Spleen (tissue), 11 donors: ENCODE data around the gene IGFBP7. TPM values are rescaled to one million over a fixed set of nuclear protein-coding genes. Genes with fewer than 3 reads are reported as not detected.

ENCODE experiments used
- DNase-seq: peaks from one replicate; pipeline ENCODE4 v3.0.0-alpha.2; 2020
- H3K27ac ChIP-seq, 8 donors: fragments of 200-600 bp; sonication (generic) in 7 of 8; 1 replicate in 4 of 8; 2 replicates in 4 of 8; pipeline versions ENCODE4 v1.5.0 to v1.8.0; 2016 to 2021; ENCODE audit warnings: inconsistent platforms in 4 of 8, mild to moderate bottlenecking in 4 of 8, moderate library complexity in 1 of 8
- H3K27me3 ChIP-seq, 7 donors: fragments of 200-600 bp; sonication (generic) in 6 of 7; replicated peaks in 1 of 7; 1 replicate in 4 of 7; 2 replicates in 3 of 7; pipeline versions ENCODE4 v1.5.0 to v1.8.0; 2016 to 2021; ENCODE audit warnings: inconsistent platforms in 3 of 7, mild to moderate bottlenecking in 1 of 7
- H3K36me3 ChIP-seq, 6 donors: fragments of 200-600 bp; sonication (generic) in 5 of 6; 1 replicate in 4 of 6; 2 replicates in 2 of 6; pipeline versions ENCODE4 v1.5.0 to v1.8.0; 2016 to 2021; ENCODE audit warnings: inconsistent platforms in 2 of 6
- H3K4me1 ChIP-seq, 6 donors: fragments of 200-600 bp; sonication (generic) in 5 of 6; 1 replicate in 3 of 6; 2 replicates in 3 of 6; pipeline versions ENCODE4 v1.5.0 to v1.8.0; 2016 to 2021; ENCODE audit warnings: inconsistent platforms in 3 of 6
- H3K4me3 ChIP-seq, 8 donors: fragments of 200-600 bp; sonication (generic) in 7 of 8; 1 replicate in 4 of 8; 2 replicates in 4 of 8; pipeline versions ENCODE4 v1.5.0 to v1.8.0; 2016 to 2021; ENCODE audit warnings: inconsistent platforms in 4 of 8, mild to moderate bottlenecking in 4 of 8, moderate library complexity in 2 of 8
- H3K9me3 ChIP-seq, 8 donors: fragments of 200-600 bp; sonication (generic) in 7 of 8; 1 replicate in 4 of 8; 2 replicates in 4 of 8; pipeline versions ENCODE4 v1.5.0 to v1.8.0; 2016 to 2021; ENCODE audit warnings: inconsistent platforms in 4 of 8
- CTCF ChIP-seq, 11 experiments: fragments of 200-600 bp in 7 of 11; fragments of 450-650 bp in 4 of 11; sonication (generic) in 4 of 11; IDR thresholded peaks in 8 of 11; conservative IDR thresholded peaks in 3 of 11; 1 replicate in 7 of 11; 2 replicates in 4 of 11; pipeline versions ENCODE4 v1.4.0 to v1.8.0; 2016 to 2021; ENCODE audit warnings: antibody characterized with exemption in 11 of 11, inconsistent platforms in 4 of 11, mild to moderate bottlenecking in 1 of 11
- POLR2A ChIP-seq, 3 donors: fragments of 450-650 bp; IDR thresholded peaks; one replicate each; pipeline ENCODE4 v1.5.1; 2017; ENCODE audit warnings: antibody characterized with exemption in 3 of 3, mild to moderate bottlenecking in 1 of 3
- POLR2AphosphoS5 ChIP-seq, 3 donors: sonication (generic); formaldehyde crosslinking; IDR thresholded peaks; one replicate each; pipeline ENCODE4 v1.5.1; 2017; ENCODE audit warnings: antibody characterized with exemption in 3 of 3
- WGBS, 5 donors: extraction: QIAGEN DNeasy Blood & Tissue Kit in 3 of 5; methylation state at CpG; one replicate each; pipeline versions ENCODE4 v1.1.5 to v1.1.7; 2013 to 2018; 5-methylcytosine and 5-hydroxymethylcytosine counted together
- intact Hi-C: fragments of 100-400 bp; cut with DNase I; formaldehyde crosslinking; loops from one replicate; pipeline ENCODE4 v1.15.0; 2023; ENCODE audit warnings: low total_unique reads
- polyA plus RNA-seq, 3 donors: library from polyadenylated mRNA; stranded (reverse); fragments of 200-250 nt; gene quantifications; one replicate each; pipeline ENCODE4 v1.2.1, GENCODE V29; 2013
- total RNA-seq, 7 donors: library from RNA; depleted of rRNA in 3 of 7; stranded (reverse); fragments of >200 nt in 3 of 7; fragmentation: NEBNext Ultra II Directional in 4 of 7; extraction: Animal tissue kit (Norgen Biotek cat#: 25700) in 4 of 7; gene quantifications; one replicate each; pipeline versions ENCODE4 v1.1.0 to v1.2.1, GENCODE V29; 2016 to 2021
- donor health status: healthy with polysubstance abuse.
- donor health status: DM: no; HTN: no; CAD: no; lungs with moderate emphysema.
- donor health status: DM: no; HTN: no; CAD: no.
- donor health status: Bipolar disorder and iron deficiency.
- donor health status: healthy.
- donor health status: DM: no; HTN: no; CAD: no.
- donor health status: DM: yes; HTN: yes; CAD: no.

The IGFBP7 gene
- total and polyA plus RNA-seq, 10 donors, result 127 to 947 (median 578) TPM

- intact Hi-C loops, result no loop called here
- H3K4me3 ChIP-seq, result no peak overlapping the region
- H3K27ac ChIP-seq, result no peak overlapping the region
- TF ChIP-seq POLR2A (IDR thresholded peaks at IDR 0.05) (no peak), POLR2AphosphoS5 (IDR thresholded peaks at IDR 0.05) (no peak), CTCF (IDR thresholded peaks at IDR 0.05 in 8 of 11, conservative IDR thresholded peaks at IDR 0.05 in 3 of 11) (no peak)
- H3K27me3 ChIP-seq, result no peaks in the 10 kb centered on the region
- peaks cover 0 to 23% (median 17%) of the 10 kb centered on the region in 8 donors for H3K9me3 ChIP-seq
- H3K4me1 ChIP-seq, result no peaks in the 10 kb centered on the region
- DNase-seq, result no peak
- no peaks in the 10 kb centered on the region for H3K36me3 ChIP-seq
Measured at GRCh38 chr4:57125996-57126395, 15.8 kb upstream of the IGFBP7 start.

GRCh38 chr4:57124145-57124544 lies 14.0 kb upstream of the IGFBP7 start:
- H3K36me3 ChIP-seq, result no peaks in the 10 kb centered on the region
- intact Hi-C loops, result no loop called here
- H3K27me3 ChIP-seq, result no peaks in the 10 kb centered on the region
- H3K9me3 ChIP-seq, result peaks cover 0 to 23% (median 17%) of the 10 kb centered on the region in 8 donors
- no peak overlapping the region for H3K27ac ChIP-seq
- no peak for TF ChIP-seq CTCF (IDR thresholded peaks at IDR 0.05 in 8 of 11, conservative IDR thresholded peaks at IDR 0.05 in 3 of 11)
- no peak for TF ChIP-seq POLR2AphosphoS5 (IDR thresholded peaks at IDR 0.05)
- TF ChIP-seq POLR2A (IDR thresholded peaks at IDR 0.05), result no peak
- no peak for DNase-seq
- no peak overlapping the region for H3K4me3 ChIP-seq
- peaks cover 0 to 3% (median 0%) of the 10 kb centered on the region in 6 donors for H3K4me1 ChIP-seq

GRCh38 chr4:57122959-57123358 lies 12.8 kb upstream of the IGFBP7 start:
- 71 to 93% (median 91%) methylated on average over 1 of the region's 1 CpG for WGBS, 5 donors

More at GRCh38 chr4:57122959-57123358, 12.8 kb upstream of the IGFBP7 start:
- Histone ChIP-seq H3K4me1 (peaks cover 0 to 12% (median 4%) of the 10 kb centered on the region in 6 donors), H3K36me3 (no peaks in the 10 kb centered on the region), H3K4me3 (no peak overlapping the region), H3K9me3 (peaks cover 0 to 20% (median 13%) of the 10 kb centered on the region in 8 donors), H3K27me3 (no peaks in the 10 kb centered on the region), H3K27ac (no peak overlapping the region)
- no peak for TF ChIP-seq CTCF (IDR thresholded peaks at IDR 0.05 in 8 of 11, conservative IDR thresholded peaks at IDR 0.05 in 3 of 11)
- no peak for TF ChIP-seq POLR2AphosphoS5 (IDR thresholded peaks at IDR 0.05)
- TF ChIP-seq POLR2A (IDR thresholded peaks at IDR 0.05), result no peak
- intact Hi-C loops, result no loop called here
- DNase-seq, result no peak
